Natural killer cell (primary cell): Measurements from ENCODE around the gene PHKG2. TPM values are rescaled to one million over a fixed set of nuclear protein-coding genes. Genes with fewer than 3 reads are reported as not detected.

Experiments used
- ATAC-seq, 3 donors: fragments of 150-1000 bp in 2 of 3; fragments of 200-7000 bp in 1 of 3; cut with Tn5 transposase; 1 replicate in 1 of 3; 2 replicates in 2 of 3; pipeline ENCODE4 v1.10.0; 2021; ENCODE audit warnings: mild to moderate bottlenecking in 2 of 3, moderate library complexity in 2 of 3
- DNase-seq, 2 donors: peaks; one replicate each; pipeline versions ENCODE4 v3.0.0 to v3.0.0-alpha.2; 2013 to 2021; ENCODE audit warnings: mixed read lengths in 1 of 2
- H3K27ac ChIP-seq: one replicate; pipeline ENCODE4 v1.5.1; 2013; ENCODE audit warnings: mild to moderate bottlenecking, low read length
- H3K27me3 ChIP-seq: one replicate; pipeline ENCODE4 v1.6.1; 2013; ENCODE audit warnings: low read length; ENCODE audit not compliant: control insufficient read depth, insufficient read depth
- H3K36me3 ChIP-seq: one replicate; pipeline ENCODE4 v1.6.1; 2013; ENCODE audit warnings: low read length; ENCODE audit not compliant: control insufficient read depth, insufficient read depth
- H3K4me1 ChIP-seq: one replicate; pipeline ENCODE4 v1.6.1; 2013; ENCODE audit warnings: low read length; ENCODE audit not compliant: control insufficient read depth, insufficient read depth
- H3K4me3 ChIP-seq: one replicate; pipeline ENCODE4 v1.5.1; 2013; ENCODE audit warnings: low read length
- H3K9me3 ChIP-seq: one replicate; pipeline ENCODE4 v1.6.1; 2013; ENCODE audit warnings: low read length; ENCODE audit not compliant: control insufficient read depth, insufficient read depth
- H3K27ac Mint-ChIP-seq, 2 donors: one replicate each; pipeline ENCODE4 v1.8.0; 2022; ENCODE audit warnings: mild to moderate bottlenecking in 2 of 2, mixed read lengths in 2 of 2, moderate library complexity in 1 of 2
- H3K27me3 Mint-ChIP-seq, 2 donors: one replicate each; pipeline ENCODE4 v1.8.0; 2022; ENCODE audit warnings: low read depth in 2 of 2, mixed read lengths in 2 of 2
- H3K36me3 Mint-ChIP-seq: one replicate; pipeline ENCODE4 v1.8.0; 2022; ENCODE audit warnings: mixed read lengths
- H3K4me1 Mint-ChIP-seq, 2 donors: one replicate each; pipeline ENCODE4 v1.8.0; 2022; ENCODE audit warnings: mixed read lengths in 2 of 2
- H3K4me3 Mint-ChIP-seq: one replicate; pipeline ENCODE4 v1.8.0; 2022; ENCODE audit warnings: mild to moderate bottlenecking, moderate library complexity, mixed read lengths
- H3K9me3 Mint-ChIP-seq, 2 donors: one replicate each; pipeline ENCODE4 v1.8.0; 2022; ENCODE audit warnings: mixed read lengths in 2 of 2
- CTCF ChIP-seq: fragments of 200-600 bp; IDR thresholded peaks from one replicate; pipeline ENCODE4 v1.8.0; 2022; ENCODE audit warnings: antibody characterized with exemption
- WGBS: methylation state at CpG from one replicate; pipeline ENCODE4 v1.1.7; 2013; ENCODE audit warnings: missing lambda C conversion rate; ENCODE audit not compliant: insufficient coverage; 5-methylcytosine and 5-hydroxymethylcytosine counted together
- intact Hi-C: fragments of 100-400 bp; cut with micrococcal nuclease; formaldehyde crosslinking; loops from one replicate; pipeline ENCODE4 v1.14.2; 2022
- total RNA-seq, 4 donors: library from RNA; stranded (reverse); fragments of 120-200 nt in 1 of 4; gene quantifications; one replicate each; pipeline versions ENCODE4 v1.2.3 to v1.2.4, GENCODE V29; 2013 to 2022

The PHKG2 gene
- total RNA-seq, 3 donors from 2014 or later (not counting 1 experiment from before 2014, with no cell fraction given): 50.5 to 86.1 (median 64.8) TPM

DNA sequence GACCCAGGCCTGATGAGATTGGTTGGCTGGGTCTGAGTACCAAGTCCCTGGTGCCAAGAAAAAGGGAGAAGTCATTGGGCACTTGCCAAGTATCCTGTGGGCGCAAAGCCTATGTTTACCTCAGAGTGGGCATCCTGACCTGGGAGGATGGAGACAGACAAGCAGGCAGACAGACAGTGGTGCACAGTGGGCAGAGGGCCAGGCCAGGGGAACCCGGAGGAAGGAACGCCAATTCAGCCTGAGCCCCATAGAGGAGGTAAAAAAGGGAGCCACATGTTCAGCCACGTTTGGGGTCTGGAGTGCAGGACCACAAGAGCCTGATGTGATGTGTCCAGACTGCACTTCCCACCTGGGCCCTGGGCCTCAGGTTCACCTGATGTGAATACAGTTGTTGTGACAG, 5.4 kb downstream of the PHKG2 start:
- no peak for DNase-seq
- peaks cover 14% of the 10 kb centered on the region for H3K4me1 ChIP-seq
- no peak overlapping the region for H3K27ac ChIP-seq
- no peaks in the 10 kb centered on the region for H3K36me3 Mint-ChIP-seq
- H3K27me3 ChIP-seq: no peaks in the 10 kb centered on the region
- no peaks in the 10 kb centered on the region for H3K9me3 ChIP-seq
- TF ChIP-seq CTCF: no peak
- ATAC-seq: no peak
- WGBS: 96% methylated on average over 4 of the region's 4 CpGs
- no peak overlapping the region for H3K27ac Mint-ChIP-seq
- peaks cover 22 to 31% of the 10 kb centered on the region in 2 donors for H3K4me1 Mint-ChIP-seq
- H3K9me3 Mint-ChIP-seq: no peaks in the 10 kb centered on the region
- H3K4me3 Mint-ChIP-seq: no peak overlapping the region
- H3K36me3 ChIP-seq: peaks cover 52% of the 10 kb centered on the region
- intact Hi-C loops: no loop called here
- H3K4me3 ChIP-seq: no peak overlapping the region
- no peaks in the 10 kb centered on the region for H3K27me3 Mint-ChIP-seq

DNA sequence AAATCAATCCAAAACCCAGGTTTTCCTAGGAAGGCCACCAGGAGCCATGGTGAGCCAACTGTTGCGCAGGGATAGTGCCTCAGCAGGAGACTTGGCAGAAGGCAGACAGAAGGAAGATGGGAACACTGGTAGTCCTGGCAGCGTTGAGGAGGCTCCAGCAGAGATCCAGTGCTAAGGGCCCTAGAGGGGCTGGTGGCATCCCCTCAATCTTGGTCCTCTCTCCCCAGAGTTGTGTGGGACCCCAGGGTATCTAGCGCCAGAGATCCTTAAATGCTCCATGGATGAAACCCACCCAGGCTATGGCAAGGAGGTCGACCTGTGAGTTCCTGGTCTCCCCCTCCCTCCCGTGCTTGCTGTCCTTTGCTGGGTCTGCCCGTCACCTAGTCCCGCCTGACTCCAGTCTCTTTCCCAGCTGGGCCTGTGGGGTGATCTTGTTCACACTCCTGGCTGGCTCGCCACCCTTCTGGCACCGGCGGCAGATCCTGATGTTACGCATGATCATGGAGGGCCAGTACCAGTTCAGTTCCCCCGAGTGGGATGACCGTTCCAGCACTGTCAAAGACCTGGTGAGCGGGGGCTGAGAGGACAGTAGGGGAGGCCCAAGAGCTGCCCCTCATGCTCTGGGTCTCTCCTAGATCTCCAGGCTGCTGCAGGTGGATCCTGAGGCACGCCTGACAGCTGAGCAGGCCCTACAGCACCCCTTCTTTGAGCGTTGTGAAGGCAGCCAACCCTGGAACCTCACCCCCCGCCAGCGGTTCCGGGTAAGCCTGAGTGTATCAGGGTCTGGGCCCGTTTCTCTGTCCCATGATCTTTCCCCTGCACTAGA, 7.9 kb downstream of the PHKG2 start:
- Mint-ChIP-seq H3K4me3 (no peak overlapping the region), H3K27me3 (no peaks in the 10 kb centered on the region), H3K27ac (no peak overlapping the region), H3K36me3 (no peaks in the 10 kb centered on the region), H3K9me3 (no peaks in the 10 kb centered on the region), H3K4me1 (peaks cover 6 to 22% of the 10 kb centered on the region in 2 donors)
- Histone ChIP-seq H3K4me1 (peaks cover 23% of the 10 kb centered on the region), H3K4me3 (no peak overlapping the region), H3K27ac (no peak overlapping the region), H3K9me3 (no peaks in the 10 kb centered on the region), H3K36me3 (peaks cover 43% of the 10 kb centered on the region), H3K27me3 (no peaks in the 10 kb centered on the region)
- no peak for TF ChIP-seq CTCF
- WGBS: 97% methylated on average over 20 of the region's 20 CpGs
- intact Hi-C loops: no loop called here
- ATAC-seq (no peak), DNase-seq (no peak)

DNA sequence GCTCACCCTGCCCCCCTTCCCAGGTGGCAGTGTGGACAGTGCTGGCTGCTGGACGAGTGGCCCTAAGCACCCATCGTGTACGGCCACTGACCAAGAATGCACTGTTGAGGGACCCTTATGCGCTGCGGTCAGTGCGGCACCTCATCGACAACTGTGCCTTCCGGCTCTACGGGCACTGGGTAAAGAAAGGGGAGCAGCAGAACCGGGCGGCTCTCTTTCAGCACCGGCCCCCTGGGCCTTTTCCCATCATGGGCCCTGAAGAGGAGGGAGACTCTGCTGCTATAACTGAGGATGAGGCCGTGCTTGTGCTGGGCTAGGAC, 8.5 kb downstream of the PHKG2 start:
- no peaks in the 10 kb centered on the region for H3K27me3 ChIP-seq
- DNase-seq: no peak
- Mint-ChIP-seq H3K9me3 (no peaks in the 10 kb centered on the region), H3K27me3 (no peaks in the 10 kb centered on the region), H3K4me3 (no peak overlapping the region), H3K27ac (no peak overlapping the region), H3K36me3 (no peaks in the 10 kb centered on the region), H3K4me1 (peaks cover 10 to 24% of the 10 kb centered on the region in 2 donors)
- intact Hi-C loops: no loop called here
- no peak overlapping the region for H3K4me3 ChIP-seq
- H3K36me3 ChIP-seq: peaks cover 39% of the 10 kb centered on the region
- no peaks in the 10 kb centered on the region for H3K9me3 ChIP-seq
- TF ChIP-seq CTCF: no peak
- no peak overlapping the region for H3K27ac ChIP-seq
- ATAC-seq: no peak
- H3K4me1 ChIP-seq: peaks cover 26% of the 10 kb centered on the region
- 97% methylated on average over 13 of the region's 13 CpGs for WGBS

DNA sequence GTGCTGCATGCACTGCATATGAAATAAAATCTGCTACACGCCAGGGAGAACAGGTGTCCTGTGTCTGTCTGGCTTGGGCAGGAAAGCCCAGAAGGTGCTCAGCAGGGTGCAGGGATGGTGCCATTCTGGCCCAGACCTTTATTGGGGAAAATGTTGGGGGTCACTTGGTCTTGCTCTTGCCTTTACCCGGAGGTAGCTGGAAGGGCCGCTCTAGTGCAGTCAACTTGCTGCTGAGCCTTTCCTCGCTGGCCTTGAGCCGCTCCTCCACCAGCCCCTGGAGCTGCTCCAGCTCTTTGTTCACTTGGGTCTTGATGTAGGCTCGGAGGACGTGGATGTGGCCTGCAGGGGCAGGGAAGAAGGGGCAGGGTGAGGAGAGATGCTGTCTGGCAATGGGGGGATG, 9.1 kb downstream of the PHKG2 start:
- Mint-ChIP-seq H3K9me3 (no peaks in the 10 kb centered on the region), H3K4me3 (no peak overlapping the region), H3K27ac (no peak overlapping the region), H3K27me3 (no peaks in the 10 kb centered on the region), H3K36me3 (no peaks in the 10 kb centered on the region), H3K4me1 (peaks cover 16 to 28% of the 10 kb centered on the region in 2 donors)
- no peak for ATAC-seq
- TF ChIP-seq CTCF: no peak
- WGBS: 95% methylated on average over 7 of the region's 7 CpGs
- no peak overlapping the region for H3K27ac ChIP-seq
- H3K4me1 ChIP-seq: peaks cover 26% of the 10 kb centered on the region
- no peak overlapping the region for H3K4me3 ChIP-seq
- H3K36me3 ChIP-seq: peaks cover 34% of the 10 kb centered on the region
- no peaks in the 10 kb centered on the region for H3K27me3 ChIP-seq
- DNase-seq: no peak
- intact Hi-C loops: no loop called here
- H3K9me3 ChIP-seq: no peaks in the 10 kb centered on the region
